H9 (cell line): ENCODE data around the gene SSNA1. TPM values are rescaled to one million over a fixed set of nuclear protein-coding genes. Genes with fewer than 3 reads are reported as not detected.

ENCODE experiments used
- DNase-seq: peaks from one replicate; pipeline ENCODE4 v3.0.0-alpha.2; 2017
- H2AFZ ChIP-seq: one replicate; pipeline ENCODE4 v1.6.1; 2013; ENCODE audit warnings: mild to moderate bottlenecking, low read length, control low read depth, moderate library complexity
- H2AK5ac ChIP-seq: 2 replicates; pipeline ENCODE4 v1.6.1; 2013; ENCODE audit warnings: low read length, control low read depth, mixed read lengths; ENCODE audit not compliant: insufficient read length
- H2BK120ac ChIP-seq: one replicate; pipeline ENCODE4 v1.6.1; 2013; ENCODE audit warnings: low read depth, mild to moderate bottlenecking, low read length, control low read depth, inconsistent platforms; ENCODE audit not compliant: poor library complexity, severe bottlenecking
- H2BK12ac ChIP-seq: 2 replicates; pipeline ENCODE4 v1.6.1; 2013; ENCODE audit warnings: low read length, control low read depth, mixed read lengths, low read depth; ENCODE audit not compliant: insufficient read length
- H2BK15ac ChIP-seq: 2 replicates; pipeline ENCODE4 v1.6.1; 2013; ENCODE audit warnings: low read depth, low read length, control low read depth
- H2BK20ac ChIP-seq: one replicate; pipeline ENCODE4 v1.6.1; 2013; ENCODE audit warnings: low read depth, mild to moderate bottlenecking, low read length, control low read depth, inconsistent platforms; ENCODE audit not compliant: poor library complexity, severe bottlenecking
- H2BK5ac ChIP-seq: 2 replicates; pipeline ENCODE4 v1.6.1; 2013; ENCODE audit warnings: low read length, control low read depth, mixed read lengths; ENCODE audit not compliant: insufficient read length
- H3K14ac ChIP-seq: 2 replicates; pipeline ENCODE4 v1.6.1; 2013; ENCODE audit warnings: low read length, control low read depth; ENCODE audit not compliant: insufficient read depth
- H3K18ac ChIP-seq: 2 replicates; pipeline ENCODE4 v1.6.1; 2013; ENCODE audit warnings: low read depth, mild to moderate bottlenecking, mixed read lengths, low read length, control low read depth; ENCODE audit not compliant: insufficient read length
- H3K23ac ChIP-seq: 2 replicates; pipeline ENCODE4 v1.6.1; 2013; ENCODE audit warnings: low read length, control low read depth, mixed read lengths, low read depth; ENCODE audit not compliant: insufficient read length
- H3K23me2 ChIP-seq: 2 replicates; pipeline ENCODE4 v1.6.1; 2013; ENCODE audit warnings: low read depth, mild to moderate bottlenecking, mixed read lengths, low read length, control low read depth; ENCODE audit not compliant: insufficient read length, poor library complexity, severe bottlenecking
- H3K27ac ChIP-seq: 2 replicates; pipeline ENCODE4 v1.5.1; 2013; ENCODE audit warnings: low read length, control low read depth, mixed read lengths, low read depth; ENCODE audit not compliant: insufficient read length
- H3K27me3 ChIP-seq: 2 replicates; pipeline ENCODE4 v1.6.1; 2013; ENCODE audit warnings: low read length, control low read depth, inconsistent platforms; ENCODE audit not compliant: insufficient read depth
- H3K4ac ChIP-seq: 2 replicates; pipeline ENCODE4 v1.6.1; 2013; ENCODE audit warnings: low read depth, mild to moderate bottlenecking, control low read depth, inconsistent platforms, low read length, moderate library complexity
- H3K4me1 ChIP-seq: 2 replicates; pipeline ENCODE4 v1.6.1; 2013; ENCODE audit warnings: low read length, control low read depth, inconsistent platforms; ENCODE audit not compliant: insufficient read depth
- H3K4me2 ChIP-seq: 2 replicates; pipeline ENCODE4 v1.6.1; 2013; ENCODE audit warnings: low read length, control low read depth, mixed read lengths; ENCODE audit not compliant: insufficient read length, insufficient read depth
- H3K56ac ChIP-seq: 2 replicates; pipeline ENCODE4 v1.6.1; 2013; ENCODE audit warnings: low read depth, mild to moderate bottlenecking, mixed read lengths, low read length, control low read depth; ENCODE audit not compliant: insufficient read length
- H3K79me1 ChIP-seq: 2 replicates; pipeline ENCODE4 v1.6.1; 2013; ENCODE audit warnings: low read depth, mild to moderate bottlenecking, moderate library complexity, low read length, control low read depth, inconsistent platforms; ENCODE audit not compliant: insufficient read depth, poor library complexity, severe bottlenecking
- H3K79me2 ChIP-seq: 2 replicates; pipeline ENCODE4 v1.6.1; 2013; ENCODE audit warnings: low read length, control low read depth, inconsistent platforms; ENCODE audit not compliant: insufficient read depth
- H3K9ac ChIP-seq: 2 replicates; pipeline ENCODE4 v1.6.1; 2013; ENCODE audit warnings: low read length, control low read depth, mixed read lengths; ENCODE audit not compliant: insufficient read length; ENCODE audit errors: extremely low read depth
- H3K9me3 ChIP-seq: one replicate; pipeline ENCODE4 v1.6.1; 2013; ENCODE audit warnings: low read depth, low read length, inconsistent platforms; ENCODE audit not compliant: control insufficient read depth
- H3T11ph ChIP-seq: one replicate; pipeline ENCODE4 v1.6.1; 2013; ENCODE audit warnings: mild to moderate bottlenecking, low read length, control low read depth, inconsistent platforms
- H4K20me1 ChIP-seq: one replicate; pipeline ENCODE4 v1.6.1; 2013; ENCODE audit not compliant: control insufficient read depth, insufficient read length, insufficient read depth
- H4K5ac ChIP-seq: 2 replicates; pipeline ENCODE4 v1.6.1; 2013; ENCODE audit warnings: low read depth, mild to moderate bottlenecking, mixed read lengths, low read length, control low read depth; ENCODE audit not compliant: insufficient read length
- H4K8ac ChIP-seq: replicated peaks from 2 replicates; pipeline ENCODE4 v1.6.1; 2013; ENCODE audit warnings: low read length, control low read depth, mixed read lengths, low read depth; ENCODE audit not compliant: insufficient read length
- H4K91ac ChIP-seq: 2 replicates; pipeline ENCODE4 v1.6.1; 2013; ENCODE audit warnings: low read depth, mild to moderate bottlenecking, moderate library complexity, mixed read lengths, low read length, control low read depth; ENCODE audit not compliant: insufficient read length
- H3K27ac Mint-ChIP-seq, 3 experiments: 2 replicates in 2 of 3; 3 replicates in 1 of 3; pipeline ENCODE4 v1.8.0; 2020 to 2021; ENCODE audit warnings: mixed read lengths in 3 of 3, mild to moderate bottlenecking in 1 of 3, moderate library complexity in 1 of 3
- H3K27me3 Mint-ChIP-seq: 2 replicates; pipeline ENCODE4 v1.8.0; 2021; ENCODE audit warnings: low read depth, mild to moderate bottlenecking, moderate library complexity, mixed read lengths
- H3K36me3 Mint-ChIP-seq, 3 experiments: 2 replicates in 2 of 3; 3 replicates in 1 of 3; pipeline ENCODE4 v1.8.0; 2020 to 2021; ENCODE audit warnings: low read depth in 3 of 3, mixed read lengths in 3 of 3; ENCODE audit not compliant: insufficient read depth in 1 of 3
- H3K4me1 Mint-ChIP-seq, 2 experiments: 2 replicates each; pipeline ENCODE4 v1.8.0; 2020; ENCODE audit warnings: mixed read lengths in 2 of 2
- H3K4me3 Mint-ChIP-seq, 2 experiments: 2 replicates in 1 of 2; 3 replicates in 1 of 2; pipeline ENCODE4 v1.8.0; 2020 to 2021; ENCODE audit warnings: mild to moderate bottlenecking in 2 of 2, mixed read lengths in 2 of 2, moderate library complexity in 1 of 2
- H3K9me3 Mint-ChIP-seq, 2 experiments: 2 replicates in 1 of 2; 3 replicates in 1 of 2; pipeline ENCODE4 v1.8.0; 2020; ENCODE audit warnings: mild to moderate bottlenecking in 2 of 2, mixed read lengths in 2 of 2, moderate library complexity in 1 of 2
- WGBS: extraction: QIAGEN DNeasy Blood & Tissue Kit; methylation state at CpG from one replicate; pipeline ENCODE4 v1.1.7; 2013; ENCODE audit warnings: missing lambda C conversion rate, low lambda C conversion rate, mixed read lengths; ENCODE audit not compliant: insufficient read length; ENCODE audit errors: extremely low coverage; 5-methylcytosine and 5-hydroxymethylcytosine counted together
- total RNA-seq: library from RNA; stranded (reverse); gene quantifications from 2 replicates; pipeline ENCODE4 v1.2.1, GENCODE V29; 2021
- TF ChIP-seq, protein P1 (sequence below): fragments of 200-600 bp; sonication (generic); conservative IDR thresholded peaks from 3 replicates; pipeline ENCODE4 v1.8.0; 2021; ENCODE audit warnings: antibody characterized with exemption, mild to moderate bottlenecking

SSNA1 gene
- total RNA-seq, 1 experiment from 2014 or later: 69.2 TPM

- Histone ChIP-seq H3K4ac (no peak overlapping the region), H4K8ac (no peak overlapping the region), H2BK5ac (no peak overlapping the region), H2BK12ac (no peak overlapping the region), H3K4me2 (no peak overlapping the region), H2AK5ac (no peak overlapping the region), H3K23me2 (no peaks in the 10 kb centered on the region), H3K4me1 (no peaks in the 10 kb centered on the region; the same call in 1 of the 2 replicates), H3K79me2 (no peaks in the 10 kb centered on the region), H4K20me1 (no peaks in the 10 kb centered on the region), H2AFZ (no peak overlapping the region), H3K79me1 (no peaks in the 10 kb centered on the region), H2BK15ac (no peak overlapping the region), H3K14ac (no peak overlapping the region), H2BK20ac (no peak overlapping the region), H4K91ac (no peak overlapping the region), H3K9ac (no peak overlapping the region), H3K56ac (no peak overlapping the region), H3K23ac (no peak overlapping the region), H3K18ac (no peak overlapping the region), H3K27ac (no peak overlapping the region), H3T11ph (no peak overlapping the region), H3K9me3 (no peaks in the 10 kb centered on the region), H3K27me3 (peaks cover under 1% of the 10 kb centered on the region; the same call in 1 of the 2 replicates), H4K5ac (no peak overlapping the region), H2BK120ac (no peak overlapping the region)
- H3K4me1 Mint-ChIP-seq: peaks cover 0 to 11% of the 10 kb centered on the region in 2 experiments; a peak in 2 of 4 replicates
- H3K27ac Mint-ChIP-seq: no peak overlapping the region
- no peaks in the 10 kb centered on the region for H3K36me3 Mint-ChIP-seq
- no peaks in the 10 kb centered on the region; a peak in 2 of 5 replicates for H3K9me3 Mint-ChIP-seq
- TF ChIP-seq, protein P1, sequence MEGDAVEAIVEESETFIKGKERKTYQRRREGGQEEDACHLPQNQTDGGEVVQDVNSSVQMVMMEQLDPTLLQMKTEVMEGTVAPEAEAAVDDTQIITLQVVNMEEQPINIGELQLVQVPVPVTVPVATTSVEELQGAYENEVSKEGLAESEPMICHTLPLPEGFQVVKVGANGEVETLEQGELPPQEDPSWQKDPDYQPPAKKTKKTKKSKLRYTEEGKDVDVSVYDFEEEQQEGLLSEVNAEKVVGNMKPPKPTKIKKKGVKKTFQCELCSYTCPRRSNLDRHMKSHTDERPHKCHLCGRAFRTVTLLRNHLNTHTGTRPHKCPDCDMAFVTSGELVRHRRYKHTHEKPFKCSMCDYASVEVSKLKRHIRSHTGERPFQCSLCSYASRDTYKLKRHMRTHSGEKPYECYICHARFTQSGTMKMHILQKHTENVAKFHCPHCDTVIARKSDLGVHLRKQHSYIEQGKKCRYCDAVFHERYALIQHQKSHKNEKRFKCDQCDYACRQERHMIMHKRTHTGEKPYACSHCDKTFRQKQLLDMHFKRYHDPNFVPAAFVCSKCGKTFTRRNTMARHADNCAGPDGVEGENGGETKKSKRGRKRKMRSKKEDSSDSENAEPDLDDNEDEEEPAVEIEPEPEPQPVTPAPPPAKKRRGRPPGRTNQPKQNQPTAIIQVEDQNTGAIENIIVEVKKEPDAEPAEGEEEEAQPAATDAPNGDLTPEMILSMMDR: no peak
- WGBS: no CpG with 5 or more reads among the region's 49 CpGs
- H3K27me3 Mint-ChIP-seq: peaks cover 60% of the 10 kb centered on the region
- H3K4me3 Mint-ChIP-seq: no peak overlapping the region
- no peak for DNase-seq
Measured at GRCh38 chr9:137145731-137146526, 42.5 kb upstream of the SSNA1 start.
